Endodermal cell (in vitro differentiated cells): ENCODE results near the gene FOS. TPM values are rescaled to one million over a fixed set of nuclear protein-coding genes. Genes with fewer than 3 reads are reported as not detected.

Experiments
- DNase-seq: peaks from one replicate; pipeline ENCODE4 v3.0.0-alpha.2; 2017
- H3K27ac ChIP-seq: 2 replicates; pipeline ENCODE4 v1.5.1; 2013; ENCODE audit warnings: mild to moderate bottlenecking, low read depth, low read length, moderate library complexity
- H3K27me3 ChIP-seq: 2 replicates; pipeline ENCODE4 v1.6.1; 2013; ENCODE audit warnings: mild to moderate bottlenecking, low read length, moderate library complexity; ENCODE audit not compliant: insufficient read depth, control insufficient read depth, poor library complexity, severe bottlenecking
- H3K36me3 ChIP-seq: 2 replicates; pipeline ENCODE4 v1.7.0; 2013; ENCODE audit warnings: mild to moderate bottlenecking, low read length, moderate library complexity; ENCODE audit not compliant: control insufficient read depth, insufficient read depth
- H3K4me1 ChIP-seq: one replicate; pipeline ENCODE4 v1.7.0; 2013; ENCODE audit warnings: low read length; ENCODE audit not compliant: control insufficient read depth, insufficient read depth
- H3K4me3 ChIP-seq: 2 replicates; pipeline ENCODE4 v1.5.1; 2013; ENCODE audit warnings: mild to moderate bottlenecking, low read length, moderate library complexity
- H3K9ac ChIP-seq: 2 replicates; pipeline ENCODE4 v1.6.1; 2013; ENCODE audit warnings: mild to moderate bottlenecking, low read length, moderate library complexity; ENCODE audit not compliant: poor library complexity, severe bottlenecking; ENCODE audit errors: extremely low read depth
- H3K9me3 ChIP-seq: 2 replicates; pipeline ENCODE4 v1.6.1; 2013; ENCODE audit warnings: mild to moderate bottlenecking, low read length, moderate library complexity; ENCODE audit not compliant: control insufficient read depth
- H3K27ac Mint-ChIP-seq: 2 replicates; pipeline ENCODE4 v1.8.0; 2020; ENCODE audit warnings: mixed read lengths
- H3K27me3 Mint-ChIP-seq: 2 replicates; pipeline ENCODE4 v1.8.0; 2021; ENCODE audit warnings: mild to moderate bottlenecking, mixed read lengths; ENCODE audit not compliant: insufficient read depth
- H3K36me3 Mint-ChIP-seq: 2 replicates; pipeline ENCODE4 v1.8.0; 2020; ENCODE audit warnings: low read depth, mixed read lengths
- H3K4me1 Mint-ChIP-seq: 2 replicates; pipeline ENCODE4 v1.8.0; 2020; ENCODE audit warnings: mixed read lengths
- H3K4me3 Mint-ChIP-seq: 2 replicates; pipeline ENCODE4 v1.8.0; 2020; ENCODE audit warnings: mild to moderate bottlenecking, moderate library complexity, mixed read lengths
- H3K9me3 Mint-ChIP-seq: 2 replicates; pipeline ENCODE4 v1.8.0; 2020; ENCODE audit warnings: mild to moderate bottlenecking, mixed read lengths
- WGBS, 2 experiments: methylation state at CpG; one replicate each; pipeline versions ENCODE4 v1.1.5 to v1.1.7; 2013; ENCODE audit warnings: missing lambda C conversion rate in 2 of 2, mixed read lengths in 1 of 2; ENCODE audit not compliant: insufficient coverage in 1 of 2, insufficient read length in 1 of 2; 5-methylcytosine and 5-hydroxymethylcytosine counted together
- total RNA-seq, 2 donors: library from RNA; stranded (reverse); fragmentation: NEBNext Ultra II Directional in 1 of 2; extraction: Animal tissue kit (Norgen Biotek cat#: 25700) in 1 of 2; gene quantifications; 2 replicates in 1 of 2; 3 replicates in 1 of 2; pipeline ENCODE4 v1.2.1, GENCODE V29; 2021
- TF ChIP-seq, protein P1 (sequence below): fragments of 200-600 bp; sonication (generic); conservative IDR thresholded peaks from 2 replicates; pipeline ENCODE4 v1.5.0; 2021; ENCODE audit warnings: antibody characterized with exemption, mild to moderate bottlenecking

The FOS gene
- total RNA-seq, 2 donors from 2014 or later = 10.3 to 14.0 TPM

GRCh38 chr14:75329369-75329768, 50.7 kb downstream of the FOS start:
- no peak for DNase-seq
- Mint-ChIP-seq H3K4me1 (no peaks in the 10 kb centered on the region), H3K4me3 (no peak overlapping the region), H3K36me3 (no peaks in the 10 kb centered on the region), H3K9me3 (no peaks in the 10 kb centered on the region), H3K27ac (no peak overlapping the region), H3K27me3 (peaks cover 5% of the 10 kb centered on the region)
- Histone ChIP-seq H3K4me1 (no peaks in the 10 kb centered on the region), H3K9ac (no peak overlapping the region), H3K9me3 (no peaks in the 10 kb centered on the region), H3K27me3 (peaks cover under 1% of the 10 kb centered on the region), H3K27ac (no peak overlapping the region), H3K36me3 (no peaks in the 10 kb centered on the region), H3K4me3 (no peak overlapping the region)
- TF ChIP-seq, protein P1, sequence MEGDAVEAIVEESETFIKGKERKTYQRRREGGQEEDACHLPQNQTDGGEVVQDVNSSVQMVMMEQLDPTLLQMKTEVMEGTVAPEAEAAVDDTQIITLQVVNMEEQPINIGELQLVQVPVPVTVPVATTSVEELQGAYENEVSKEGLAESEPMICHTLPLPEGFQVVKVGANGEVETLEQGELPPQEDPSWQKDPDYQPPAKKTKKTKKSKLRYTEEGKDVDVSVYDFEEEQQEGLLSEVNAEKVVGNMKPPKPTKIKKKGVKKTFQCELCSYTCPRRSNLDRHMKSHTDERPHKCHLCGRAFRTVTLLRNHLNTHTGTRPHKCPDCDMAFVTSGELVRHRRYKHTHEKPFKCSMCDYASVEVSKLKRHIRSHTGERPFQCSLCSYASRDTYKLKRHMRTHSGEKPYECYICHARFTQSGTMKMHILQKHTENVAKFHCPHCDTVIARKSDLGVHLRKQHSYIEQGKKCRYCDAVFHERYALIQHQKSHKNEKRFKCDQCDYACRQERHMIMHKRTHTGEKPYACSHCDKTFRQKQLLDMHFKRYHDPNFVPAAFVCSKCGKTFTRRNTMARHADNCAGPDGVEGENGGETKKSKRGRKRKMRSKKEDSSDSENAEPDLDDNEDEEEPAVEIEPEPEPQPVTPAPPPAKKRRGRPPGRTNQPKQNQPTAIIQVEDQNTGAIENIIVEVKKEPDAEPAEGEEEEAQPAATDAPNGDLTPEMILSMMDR = no peak

- TF ChIP-seq, protein P1 = no peak
- Histone ChIP-seq H3K27me3 (peaks cover 4% of the 10 kb centered on the region), H3K9me3 (no peaks in the 10 kb centered on the region), H3K4me3 (no peak overlapping the region), H3K4me1 (no peaks in the 10 kb centered on the region), H3K27ac (no peak overlapping the region), H3K36me3 (no peaks in the 10 kb centered on the region), H3K9ac (no peak overlapping the region)
- Mint-ChIP-seq H3K9me3 (no peaks in the 10 kb centered on the region), H3K4me3 (no peak overlapping the region), H3K27me3 (peaks cover 1% of the 10 kb centered on the region), H3K4me1 (no peaks in the 10 kb centered on the region), H3K27ac (no peak overlapping the region), H3K36me3 (no peaks in the 10 kb centered on the region)
- no peak for DNase-seq
- WGBS, 2 experiments = 100% methylated on average over 1 of the region's 1 CpG; no CpG with 5 or more reads in 1 of the 2 experiments
These were observed 52.8 kb downstream of the FOS start for GRCh38 chr14:75331471-75331870.

Other genes starting within 250 kb of the FOS start
- gene MLH3, start 227.4 kb upstream of the FOS start, total RNA-seq = 10 to 100 TPM; 18.7 to 34.6 TPM
- gene ACYP1, start 214.8 kb upstream of the FOS start, total RNA-seq = 10 to 100 TPM; 21.4 to 26.0 TPM
- gene ZC2HC1C, start 209.2 kb upstream of the FOS start, total RNA-seq = 1 to 10 TPM; 2.3 to 2.7 TPM
- 10 to 100 TPM; 74.1 to 97.5 TPM for gene NEK9, start 151.8 kb upstream of the FOS start, total RNA-seq
- gene TMED10, start 102.2 kb upstream of the FOS start, total RNA-seq = 100 to 1,000 TPM; 264 to 267 TPM
- 10 to 100 TPM; 15.7 to 23.1 TPM for gene JDP2, start 149.2 kb downstream of the FOS start, total RNA-seq
- gene BATF, start 243.6 kb downstream of the FOS start, total RNA-seq = not detected